ENCODE measurements around the gene TFEB.

The TFEB gene

GRCh38 chr6:41645007-41645618, 90.3 kb downstream of the TFEB start:
- Mint-ChIP-seq H3K27ac (no peak overlapping the region), H3K9me3 (no peaks in the 10 kb centered on the region), H3K36me3 (ENCODE audit: low read depth) (no peaks in the 10 kb centered on the region), H3K27me3 (ENCODE audit: low read depth) (peaks cover 31% of the 10 kb centered on the region), H3K4me3 (no peak overlapping the region), H3K4me1 (ENCODE audit: low read depth) (no peaks in the 10 kb centered on the region)
- no peak for DNase-seq (ENCODE audit: low spot score)

GRCh38 chr6:41644297-41644879, 91.0 kb downstream of the TFEB start:
- no peak for DNase-seq (ENCODE audit: low spot score)
- no peak overlapping the region for H3K4me3 Mint-ChIP-seq
- H3K36me3 Mint-ChIP-seq (ENCODE audit: low read depth): no peaks in the 10 kb centered on the region
- H3K27ac Mint-ChIP-seq: no peak overlapping the region
- peaks cover 38% of the 10 kb centered on the region for H3K27me3 Mint-ChIP-seq (ENCODE audit: low read depth)
- H3K4me1 Mint-ChIP-seq (ENCODE audit: low read depth): no peaks in the 10 kb centered on the region
- no peaks in the 10 kb centered on the region for H3K9me3 Mint-ChIP-seq

GRCh38 chr6:41643899-41644269, 91.5 kb downstream of the TFEB start:
- Mint-ChIP-seq H3K4me1 (ENCODE audit: low read depth) (no peaks in the 10 kb centered on the region), H3K27ac (no peak overlapping the region), H3K27me3 (ENCODE audit: low read depth) (peaks cover 43% of the 10 kb centered on the region), H3K4me3 (no peak overlapping the region), H3K9me3 (no peaks in the 10 kb centered on the region), H3K36me3 (ENCODE audit: low read depth) (no peaks in the 10 kb centered on the region)
- DNase-seq (ENCODE audit: low spot score): no peak

- DNase-seq (ENCODE audit: low spot score): no peak
- H3K4me1 Mint-ChIP-seq (ENCODE audit: low read depth): no peaks in the 10 kb centered on the region
- peaks cover 45% of the 10 kb centered on the region for H3K27me3 Mint-ChIP-seq (ENCODE audit: low read depth)
- no peaks in the 10 kb centered on the region for H3K36me3 Mint-ChIP-seq (ENCODE audit: low read depth)
- no peaks in the 10 kb centered on the region for H3K9me3 Mint-ChIP-seq
- no peak overlapping the region for H3K4me3 Mint-ChIP-seq
- H3K27ac Mint-ChIP-seq: no peak overlapping the region
Measured at GRCh38 chr6:41642960-41643898, 92.2 kb downstream of the TFEB start.

- no peak for DNase-seq (ENCODE audit: low spot score)
- no peaks in the 10 kb centered on the region for H3K9me3 Mint-ChIP-seq
- H3K27me3 Mint-ChIP-seq (ENCODE audit: low read depth): peaks cover 51% of the 10 kb centered on the region
- no peaks in the 10 kb centered on the region for H3K4me1 Mint-ChIP-seq (ENCODE audit: low read depth)
- no peak overlapping the region for H3K27ac Mint-ChIP-seq
- H3K4me3 Mint-ChIP-seq: no peak overlapping the region
- H3K36me3 Mint-ChIP-seq (ENCODE audit: low read depth): no peaks in the 10 kb centered on the region
Measured at GRCh38 chr6:41642090-41642959, 93.1 kb downstream of the TFEB start.

GRCh38 chr6:41641352-41641925, 94.0 kb downstream of the TFEB start:
- no peak overlapping the region for H3K4me3 Mint-ChIP-seq
- no peaks in the 10 kb centered on the region for H3K36me3 Mint-ChIP-seq (ENCODE audit: low read depth)
- no peaks in the 10 kb centered on the region for H3K9me3 Mint-ChIP-seq
- H3K27me3 Mint-ChIP-seq (ENCODE audit: low read depth): peaks cover 54% of the 10 kb centered on the region
- no peak overlapping the region for H3K27ac Mint-ChIP-seq
- H3K4me1 Mint-ChIP-seq (ENCODE audit: low read depth): no peaks in the 10 kb centered on the region
- DNase-seq (ENCODE audit: low spot score): no peak

- DNase-seq (ENCODE audit: low spot score): no peak
- H3K4me3 Mint-ChIP-seq: no peak overlapping the region
- no peaks in the 10 kb centered on the region for H3K36me3 Mint-ChIP-seq (ENCODE audit: low read depth)
- H3K27me3 Mint-ChIP-seq (ENCODE audit: low read depth): peaks cover 61% of the 10 kb centered on the region
- H3K27ac Mint-ChIP-seq: no peak overlapping the region
- no peaks in the 10 kb centered on the region for H3K9me3 Mint-ChIP-seq
- no peaks in the 10 kb centered on the region for H3K4me1 Mint-ChIP-seq (ENCODE audit: low read depth)
Measured at GRCh38 chr6:41640426-41640825, 95.0 kb downstream of the TFEB start.

GRCh38 chr6:41639809-41640371, 95.5 kb downstream of the TFEB start:
- H3K27me3 Mint-ChIP-seq (ENCODE audit: low read depth): peaks cover 64% of the 10 kb centered on the region
- no peak overlapping the region for H3K27ac Mint-ChIP-seq
- H3K9me3 Mint-ChIP-seq: no peaks in the 10 kb centered on the region
- no peak overlapping the region for H3K4me3 Mint-ChIP-seq
- no peaks in the 10 kb centered on the region for H3K36me3 Mint-ChIP-seq (ENCODE audit: low read depth)
- DNase-seq (ENCODE audit: low spot score): no peak
- no peaks in the 10 kb centered on the region for H3K4me1 Mint-ChIP-seq (ENCODE audit: low read depth)

- Mint-ChIP-seq H3K36me3 (ENCODE audit: low read depth) (no peaks in the 10 kb centered on the region), H3K4me1 (ENCODE audit: low read depth) (no peaks in the 10 kb centered on the region), H3K4me3 (no peak overlapping the region), H3K27ac (no peak overlapping the region), H3K9me3 (no peaks in the 10 kb centered on the region), H3K27me3 (ENCODE audit: low read depth) (peaks cover 70% of the 10 kb centered on the region)
- no peak for DNase-seq (ENCODE audit: low spot score)
Measured at GRCh38 chr6:41638935-41639808, 96.2 kb downstream of the TFEB start.

- Mint-ChIP-seq H3K9me3 (no peaks in the 10 kb centered on the region), H3K36me3 (ENCODE audit: low read depth) (no peaks in the 10 kb centered on the region), H3K27me3 (ENCODE audit: low read depth) (peaks cover 75% of the 10 kb centered on the region), H3K27ac (no peak within 1 kb of the TSS), H3K4me3 (no peak within 1 kb of the TSS), H3K4me1 (ENCODE audit: low read depth) (no peaks in the 10 kb centered on the region)
- DNase-seq (ENCODE audit: low spot score): no peak
Measured at GRCh38 chr6:41638002-41638934, 97.1 kb downstream of the TFEB start, which contains the start of gene MDFI. TSS of gene MDFI (plus strand) at chr6:41638468. CDS start at chr6:41638750, 282 bp downstream.

GRCh38 chr6:41637194-41638001, 98.0 kb downstream of the TFEB start:
- Mint-ChIP-seq H3K27me3 (ENCODE audit: low read depth) (peaks cover 78% of the 10 kb centered on the region), H3K9me3 (no peaks in the 10 kb centered on the region), H3K4me1 (ENCODE audit: low read depth) (no peaks in the 10 kb centered on the region), H3K36me3 (ENCODE audit: low read depth) (no peaks in the 10 kb centered on the region), H3K4me3 (no peak overlapping the region), H3K27ac (no peak overlapping the region)
- DNase-seq (ENCODE audit: low spot score): no peak

All from T-helper 2 cell treated with Interferon-gamma antibody and Interleukin-4, amounts not matched to agents 5 μg/mL and 100 μg/mL, for 36 hours (primary cell).